Body of pancreas (tissue), 4 donors: ENCODE data around the gene HSPG2. TPM values are rescaled to one million over a fixed set of nuclear protein-coding genes. Genes with fewer than 3 reads are reported as not detected.
A peak's percentile ranks its signal among the peaks of the same experiment; 100 is the strongest.

Experiments
- ATAC-seq: fragments of 150-250 bp; one replicate; pipeline ENCODE4 v1.9.1; 2016
- DNase-seq, 4 donors: peaks; one replicate each; pipeline ENCODE4 v3.0.0-alpha.2; 2019
- H3K27ac ChIP-seq, 4 donors: fragments of 200-600 bp; sonication (generic); 1 replicate in 3 of 4; 2 replicates in 1 of 4; pipeline versions ENCODE4 v1.5.1 to v1.6.1; 2016 to 2019; ENCODE audit warnings: mild to moderate bottlenecking in 1 of 4, mixed read lengths in 1 of 4, moderate library complexity in 1 of 4
- H3K27me3 ChIP-seq, 2 donors: fragments of 200-600 bp; sonication (generic); one replicate each; pipeline ENCODE4 v1.6.0; 2016; ENCODE audit warnings: mild to moderate bottlenecking in 1 of 2
- H3K36me3 ChIP-seq, 2 donors: fragments of 200-600 bp; sonication (generic); replicated peaks in 1 of 2; 2 replicates each; pipeline ENCODE4 v1.5.1; 2016; ENCODE audit warnings: low read depth in 2 of 2; ENCODE audit not compliant: insufficient read depth in 1 of 2
- H3K4me1 ChIP-seq: fragments of 200-600 bp; sonication (generic); one replicate; pipeline ENCODE4 v1.6.0; 2016
- H3K4me3 ChIP-seq, 2 donors: fragments of 200-600 bp; sonication (generic); 1 replicate in 1 of 2; 2 replicates in 1 of 2; pipeline ENCODE4 v1.5.1; 2016 to 2019
- H3K9me3 ChIP-seq, 3 donors: fragments of 200-600 bp; sonication (generic); 1 replicate in 2 of 3; 2 replicates in 1 of 3; pipeline ENCODE4 v1.5.1; 2016
- CTCF ChIP-seq, 7 experiments: fragments of 450-650 bp in 4 of 7; fragments of 200-600 bp in 3 of 7; sonication (generic) in 3 of 7; IDR thresholded peaks; one replicate each; pipeline ENCODE4 v1.5.1; 2016 to 2019; ENCODE audit warnings: antibody characterized with exemption in 7 of 7
- POLR2A ChIP-seq, 3 donors: fragments of 450-650 bp; IDR thresholded peaks; one replicate each; pipeline ENCODE4 v1.6.1; 2016; ENCODE audit warnings: antibody characterized with exemption in 3 of 3, mild to moderate bottlenecking in 2 of 3
- WGBS, 2 donors: methylation state at CpG; one replicate each; pipeline ENCODE4 v1.1.5; 2017; 5-methylcytosine and 5-hydroxymethylcytosine counted together
- intact Hi-C: fragments of 100-400 bp; cut with DNase I; formaldehyde crosslinking; loops from one replicate; pipeline ENCODE4 v1.15.1; 2023
- total RNA-seq, 2 donors: library from RNA; depleted of rRNA; stranded (reverse); fragments of >200 nt; gene quantifications; one replicate each; pipeline ENCODE4 v1.1.0, GENCODE V29; 2016

HSPG2 gene
- total RNA-seq, 2 donors from 2014 or later: 87.7 to 179 TPM

- Histone ChIP-seq H3K4me1 (peaks cover 71% of the 10 kb centered on the region), H3K4me3 (no peak overlapping the region), H3K27ac (peak overlapping the region; percentile 55 to 85 (median 80)), H3K27me3 (no peaks in the 10 kb centered on the region), H3K9me3 (no peaks in the 10 kb centered on the region), H3K36me3 (no peaks in the 10 kb centered on the region)
- TF ChIP-seq POLR2A (IDR thresholded peaks at IDR 0.05) (peak in 2 of 3 donors; percentile 15 to 22), CTCF (IDR thresholded peaks at IDR 0.05) (no peak)
- DNase-seq (peak; percentile 86 to 89 (median 88)), ATAC-seq (peak; percentile 87)
- 9 to 25% methylated on average over 24 to 60 of the region's 69 CpGs for WGBS, 2 donors
- intact Hi-C loops: no loop called here
Observed at GRCh38 chr1:21937372-21938121, 437 bp upstream of the HSPG2 start.

GRCh38 chr1:21936366-21937031 lies 611 bp downstream of the HSPG2 start:
- ATAC-seq (peak; percentile 7), DNase-seq (peak in 1 of 4 donors; percentile 13)
- Histone ChIP-seq H3K27me3 (no peaks in the 10 kb centered on the region), H3K9me3 (no peaks in the 10 kb centered on the region), H3K4me3 (peak overlapping the region; percentile 4 to 31), H3K4me1 (peaks cover 82% of the 10 kb centered on the region), H3K36me3 (no peaks in the 10 kb centered on the region), H3K27ac (peak overlapping the region; percentile 53 to 87 (median 78))
- intact Hi-C loops: no loop called here
- WGBS, 2 donors: 8 to 16% methylated on average over 16 to 17 of the region's 34 CpGs
- TF ChIP-seq POLR2A (IDR thresholded peaks at IDR 0.05) (peak in 1 of 3 donors; percentile 0), CTCF (IDR thresholded peaks at IDR 0.05) (no peak)

- Histone ChIP-seq H3K4me3 (no peak overlapping the region), H3K27ac (peak overlapping the region; percentile 53 to 87 (median 78)), H3K36me3 (no peaks in the 10 kb centered on the region), H3K4me1 (peaks cover 87% of the 10 kb centered on the region), H3K27me3 (no peaks in the 10 kb centered on the region), H3K9me3 (no peaks in the 10 kb centered on the region)
- ATAC-seq (no peak), DNase-seq (peak in 2 of 4 donors; percentile 35 to 78)
- intact Hi-C loops: no loop called here
- WGBS, 2 donors: 3 to 5% methylated on average over 7 to 8 of the region's 8 CpGs
- peak in 2 of 3 donors; percentile 15 to 31 for TF ChIP-seq POLR2A (IDR thresholded peaks at IDR 0.05)
- TF ChIP-seq CTCF (IDR thresholded peaks at IDR 0.05): no peak
Observed at GRCh38 chr1:21935891-21936365, 1.2 kb downstream of the HSPG2 start.

GRCh38 chr1:21935393-21935804 lies 1.7 kb downstream of the HSPG2 start:
- H3K36me3 ChIP-seq: no peaks in the 10 kb centered on the region
- H3K27ac ChIP-seq: peak overlapping the region; percentile 53 to 87 (median 78)
- WGBS, 2 donors: 47 to 58% methylated on average over 9 to 10 of the region's 10 CpGs
- peaks cover 89% of the 10 kb centered on the region for H3K4me1 ChIP-seq
- DNase-seq (no peak), ATAC-seq (no peak)
- TF ChIP-seq POLR2A (IDR thresholded peaks at IDR 0.05) (no peak), CTCF (IDR thresholded peaks at IDR 0.05) (no peak)
- no peaks in the 10 kb centered on the region for H3K27me3 ChIP-seq
- H3K4me3 ChIP-seq: no peak overlapping the region
- intact Hi-C loops: no loop called here
- no peaks in the 10 kb centered on the region for H3K9me3 ChIP-seq
